ENCODE results near the gene ALDH16A1.

ALDH16A1 gene

DNA sequence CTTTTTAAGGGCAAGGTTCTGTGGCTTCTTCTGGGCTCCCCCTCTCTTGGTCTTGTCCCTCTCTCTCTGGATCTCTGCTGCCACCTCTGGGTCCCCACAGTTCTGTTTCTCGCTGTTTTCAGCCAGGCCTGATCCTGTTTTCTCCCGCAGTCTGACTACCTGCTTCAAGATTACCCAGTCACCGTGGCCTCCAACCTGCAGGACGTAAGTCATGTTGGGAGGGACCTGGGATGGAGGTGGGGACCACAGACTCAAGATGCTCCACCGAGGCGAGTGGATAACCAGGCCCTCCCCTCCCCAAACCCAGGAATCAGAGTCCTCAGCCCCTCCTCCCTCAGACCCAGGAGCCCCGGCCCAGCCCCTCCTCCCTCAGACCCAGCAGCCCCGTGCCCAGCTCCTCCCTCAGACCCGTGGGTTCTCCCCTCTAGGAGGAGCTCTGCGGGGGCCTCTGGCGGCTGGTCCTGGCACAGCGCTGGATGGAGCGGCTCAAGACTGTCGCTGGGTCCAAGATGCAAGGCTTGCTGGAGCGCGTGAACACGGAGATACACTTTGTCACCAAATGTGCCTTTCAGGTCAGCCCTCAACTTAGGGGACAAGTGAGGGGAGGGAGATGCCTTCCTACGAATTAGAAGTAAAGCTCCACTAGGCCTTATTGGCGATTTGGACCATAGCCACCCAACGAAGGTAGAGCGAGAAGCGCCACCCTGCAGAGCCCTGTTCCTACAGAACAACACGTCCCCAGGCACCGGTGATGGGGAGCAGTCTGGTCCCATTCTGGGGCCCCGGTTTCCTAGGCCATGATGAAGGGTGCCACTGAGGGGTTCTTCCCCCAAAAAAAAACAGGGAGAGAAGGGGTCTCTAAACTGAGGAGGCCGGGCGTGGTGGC is 23.2 kb downstream of the ALDH16A1 start:
- Mint-ChIP-seq H3K4me1 (ENCODE audit: low read depth) (peaks cover 44% of the 10 kb centered on the region), H3K9me3 (ENCODE audit: low read depth) (no peaks in the 10 kb centered on the region), H3K27me3 (no peaks in the 10 kb centered on the region), H3K27ac (peak overlapping the region; percentile 96), H3K4me3 (peak overlapping the region; percentile 94), H3K36me3 (peaks cover 3% of the 10 kb centered on the region)

- H3K36me3 Mint-ChIP-seq, result peaks cover 3% of the 10 kb centered on the region
- peak overlapping the region; percentile 75 for H3K27ac Mint-ChIP-seq
- H3K4me1 Mint-ChIP-seq (ENCODE audit: low read depth), result peaks cover 33% of the 10 kb centered on the region
- no peaks in the 10 kb centered on the region for H3K9me3 Mint-ChIP-seq (ENCODE audit: low read depth)
- peak overlapping the region; percentile 7 for H3K4me3 Mint-ChIP-seq
- H3K27me3 Mint-ChIP-seq, result no peaks in the 10 kb centered on the region
Observed at GRCh38 chr19:49479975-49480628, 27.1 kb downstream of the ALDH16A1 start.

- Mint-ChIP-seq H3K4me1 (ENCODE audit: low read depth) (peaks cover 27% of the 10 kb centered on the region), H3K9me3 (ENCODE audit: low read depth) (no peaks in the 10 kb centered on the region), H3K4me3 (no peak overlapping the region), H3K27me3 (no peaks in the 10 kb centered on the region), H3K27ac (peak overlapping the region; percentile 72), H3K36me3 (peaks cover 3% of the 10 kb centered on the region)
Observed at GRCh38 chr19:49481020-49481683, 28.1 kb downstream of the ALDH16A1 start.

DNA sequence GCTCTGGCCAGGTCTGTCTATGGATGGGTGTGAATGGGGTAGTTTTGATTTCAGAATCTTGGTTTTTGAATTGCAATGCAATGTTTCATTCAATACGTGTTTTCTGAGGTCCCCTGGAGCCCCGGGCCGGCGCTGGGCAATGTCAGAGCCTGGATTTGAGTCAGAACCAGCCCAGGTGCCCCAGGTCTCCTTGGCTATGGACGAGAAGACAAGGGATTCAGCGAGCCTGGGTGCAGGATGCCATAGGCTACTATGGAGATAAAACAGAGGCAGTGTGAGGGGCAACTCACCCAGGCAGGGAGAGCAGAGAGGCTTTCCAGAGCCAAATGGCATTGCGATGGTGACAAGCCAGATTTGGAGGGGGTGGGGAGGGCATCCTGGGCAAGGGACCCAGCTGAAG is 33.2 kb downstream of the ALDH16A1 start:
- peak overlapping the region; percentile 52 for H3K4me3 Mint-ChIP-seq
- no peaks in the 10 kb centered on the region for H3K27me3 Mint-ChIP-seq
- H3K9me3 Mint-ChIP-seq (ENCODE audit: low read depth), result no peaks in the 10 kb centered on the region
- peaks cover 32% of the 10 kb centered on the region for H3K4me1 Mint-ChIP-seq (ENCODE audit: low read depth)
- H3K27ac Mint-ChIP-seq, result peak overlapping the region; percentile 85
- peaks cover 24% of the 10 kb centered on the region for H3K36me3 Mint-ChIP-seq

- Mint-ChIP-seq H3K4me3 (peak overlapping the region; percentile 99), H3K9me3 (ENCODE audit: low read depth) (no peaks in the 10 kb centered on the region), H3K4me1 (ENCODE audit: low read depth) (peaks cover 30% of the 10 kb centered on the region), H3K36me3 (peaks cover 26% of the 10 kb centered on the region), H3K27me3 (no peaks in the 10 kb centered on the region), H3K27ac (peak overlapping the region; percentile 100)
Observed at GRCh38 chr19:49486710-49487276, 33.8 kb downstream of the ALDH16A1 start.

- Mint-ChIP-seq H3K4me1 (ENCODE audit: low read depth) (peaks cover 34% of the 10 kb centered on the region), H3K27ac (peak within 1 kb of the TSS; percentile 100), H3K36me3 (peaks cover 26% of the 10 kb centered on the region), H3K4me3 (peak within 1 kb of the TSS; percentile 99), H3K9me3 (ENCODE audit: low read depth) (no peaks in the 10 kb centered on the region), H3K27me3 (no peaks in the 10 kb centered on the region)
Observed at GRCh38 chr19:49487277-49488045, 34.4 kb downstream of the ALDH16A1 start, which contains the start of gene RPL13A. TSS of gene RPL13A (plus strand) at chr19:49487608. CDS start at chr19:49487630, 22 bp downstream.

DNA sequence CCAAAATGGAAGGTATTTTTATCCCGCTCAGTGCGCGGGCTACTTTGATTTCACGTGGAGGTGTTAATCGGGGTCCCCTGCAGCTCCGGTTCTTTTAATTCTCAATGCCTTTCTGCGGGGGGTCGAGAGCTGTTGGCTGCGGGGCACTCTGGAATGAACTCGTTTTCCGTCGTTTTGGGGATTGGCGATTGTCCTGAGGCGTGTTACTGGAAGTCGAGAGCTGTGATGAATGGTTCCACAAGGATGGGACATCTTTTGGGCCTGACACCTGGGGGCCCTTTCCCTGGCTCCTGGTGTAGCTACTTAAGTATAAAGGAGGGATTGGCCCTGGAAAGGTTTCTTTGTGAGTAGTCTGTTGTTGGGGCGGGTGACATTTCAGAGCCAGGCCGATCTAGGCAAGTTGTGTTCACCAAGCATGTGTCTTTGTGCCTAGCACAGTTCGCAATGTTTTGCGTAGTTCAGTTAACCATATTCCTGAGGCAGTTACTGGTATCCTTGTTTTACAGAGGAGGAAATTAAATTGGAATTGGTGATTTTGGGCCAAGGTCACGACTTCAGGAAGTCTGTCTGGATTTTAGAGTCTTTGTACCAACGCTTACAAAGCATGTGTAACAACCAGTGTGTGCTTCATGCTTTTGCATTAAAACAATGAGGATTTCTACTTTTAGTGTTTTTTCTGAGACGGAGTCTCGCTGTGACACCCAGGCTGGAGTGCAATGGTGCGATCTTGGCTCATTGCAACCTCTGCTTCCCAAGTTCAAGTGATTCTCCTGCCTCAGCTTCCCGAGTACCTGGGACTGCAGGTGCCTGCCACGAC is 35.2 kb downstream of the ALDH16A1 start:
- peaks cover 35% of the 10 kb centered on the region for H3K4me1 Mint-ChIP-seq (ENCODE audit: low read depth)
- peak overlapping the region; percentile 100 for H3K27ac Mint-ChIP-seq
- no peaks in the 10 kb centered on the region for H3K27me3 Mint-ChIP-seq
- no peaks in the 10 kb centered on the region for H3K9me3 Mint-ChIP-seq (ENCODE audit: low read depth)
- peaks cover 26% of the 10 kb centered on the region for H3K36me3 Mint-ChIP-seq
- peak overlapping the region; percentile 99 for H3K4me3 Mint-ChIP-seq

DNA sequence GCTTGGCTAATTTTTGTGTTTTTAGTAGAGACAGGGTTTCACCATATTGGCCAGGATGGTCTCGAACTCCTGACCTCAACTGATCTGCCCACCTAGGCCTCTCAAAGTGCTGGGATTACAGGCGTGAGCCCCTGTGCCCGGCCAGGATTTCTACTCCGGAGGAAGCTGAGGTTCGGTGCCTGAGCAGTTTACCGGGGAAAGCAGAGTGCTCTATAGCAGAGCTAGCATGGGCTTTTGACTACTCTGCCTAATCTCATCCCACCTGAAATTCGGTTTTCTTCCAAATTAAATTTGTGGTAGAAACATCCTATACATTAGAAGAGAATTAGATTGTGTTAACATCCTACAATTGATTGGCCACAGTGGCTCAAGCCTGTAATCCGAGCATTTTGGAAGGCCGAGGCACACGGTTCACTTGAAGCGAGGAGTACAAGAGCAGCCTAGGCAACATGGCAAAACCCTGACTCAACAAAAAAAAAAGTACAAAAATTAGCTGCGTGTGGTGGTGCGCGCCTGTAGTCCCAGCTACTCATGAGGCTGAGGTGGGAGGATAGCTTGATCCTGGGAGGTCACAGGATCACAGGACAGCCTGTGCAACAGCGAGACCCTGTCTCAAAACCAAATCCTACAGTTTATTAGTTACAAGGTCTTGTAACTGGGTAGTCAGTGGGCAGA is 36.0 kb downstream of the ALDH16A1 start:
- Mint-ChIP-seq H3K9me3 (ENCODE audit: low read depth) (no peaks in the 10 kb centered on the region), H3K4me1 (ENCODE audit: low read depth) (peaks cover 32% of the 10 kb centered on the region), H3K27me3 (no peaks in the 10 kb centered on the region), H3K4me3 (peak overlapping the region; percentile 99), H3K36me3 (peaks cover 26% of the 10 kb centered on the region), H3K27ac (peak overlapping the region; percentile 100)

DNA sequence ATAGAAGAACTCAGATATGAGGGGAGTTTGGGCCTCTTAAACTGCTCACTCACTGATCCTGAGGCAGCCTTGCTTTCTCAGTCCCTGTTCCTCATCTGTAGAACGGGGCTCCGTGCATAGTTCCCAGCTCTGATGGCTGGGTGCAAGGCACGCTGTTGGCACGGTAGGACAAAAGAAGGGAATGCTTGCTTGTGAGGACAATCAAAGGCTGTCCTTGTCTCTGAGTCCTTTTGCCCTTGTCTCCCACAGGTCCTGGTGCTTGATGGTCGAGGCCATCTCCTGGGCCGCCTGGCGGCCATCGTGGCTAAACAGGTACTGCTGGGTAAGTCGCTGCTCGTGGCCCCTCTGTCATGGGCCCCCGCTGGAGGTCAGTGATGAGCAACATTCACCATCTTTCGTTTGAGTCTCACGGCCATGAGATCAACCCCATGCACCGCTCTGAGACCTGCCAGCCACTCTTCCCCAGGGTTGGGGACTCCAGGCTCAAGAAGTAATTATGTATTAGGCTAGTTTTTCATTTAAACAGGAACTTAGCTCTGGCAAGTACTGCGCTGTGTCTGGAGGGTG is 36.7 kb downstream of the ALDH16A1 start:
- no peaks in the 10 kb centered on the region for H3K9me3 Mint-ChIP-seq (ENCODE audit: low read depth)
- H3K27ac Mint-ChIP-seq, result peak overlapping the region; percentile 100
- peaks cover 32% of the 10 kb centered on the region for H3K4me1 Mint-ChIP-seq (ENCODE audit: low read depth)
- H3K36me3 Mint-ChIP-seq, result peaks cover 26% of the 10 kb centered on the region
- no peaks in the 10 kb centered on the region for H3K27me3 Mint-ChIP-seq
- peak overlapping the region; percentile 99 for H3K4me3 Mint-ChIP-seq

- Mint-ChIP-seq H3K4me3 (peak overlapping the region; percentile 99), H3K27ac (peak overlapping the region; percentile 100), H3K4me1 (ENCODE audit: low read depth) (peaks cover 38% of the 10 kb centered on the region), H3K27me3 (no peaks in the 10 kb centered on the region), H3K9me3 (ENCODE audit: low read depth) (no peaks in the 10 kb centered on the region), H3K36me3 (peaks cover 26% of the 10 kb centered on the region)
Observed at GRCh38 chr19:49490287-49491029, 37.4 kb downstream of the ALDH16A1 start.

- H3K4me3 Mint-ChIP-seq, result peak overlapping the region; percentile 99
- peaks cover 37% of the 10 kb centered on the region for H3K4me1 Mint-ChIP-seq (ENCODE audit: low read depth)
- peak overlapping the region; percentile 100 for H3K27ac Mint-ChIP-seq
- no peaks in the 10 kb centered on the region for H3K9me3 Mint-ChIP-seq (ENCODE audit: low read depth)
- H3K36me3 Mint-ChIP-seq, result peaks cover 26% of the 10 kb centered on the region
- H3K27me3 Mint-ChIP-seq, result no peaks in the 10 kb centered on the region
Observed at GRCh38 chr19:49491030-49491803, 38.2 kb downstream of the ALDH16A1 start.

Measured in activated naive CD8-positive, alpha-beta T cell (primary cell).